MM.1S (cell line): ENCODE measurements around the gene HOXA11.

Experiments used
- DNase-seq: peaks from one replicate; pipeline ENCODE4 v3.0.0-alpha.2; 2015
- H2AFZ ChIP-seq: fragments of 300-600 bp; sonication (generic); 2 replicates; pipeline ENCODE4 v1.6.0; 2016; ENCODE audit warnings: antibody characterized with exemption, low read length
- H3F3A ChIP-seq: fragments of 300-600 bp; sonication (generic); 2 replicates; pipeline ENCODE4 v1.6.1; 2016; ENCODE audit warnings: mild to moderate bottlenecking, antibody characterized with exemption, low read length, moderate library complexity, mixed read lengths; ENCODE audit not compliant: insufficient read depth
- H3K27ac ChIP-seq: fragments of 300-600 bp; sonication (generic); 2 replicates; pipeline ENCODE4 v1.5.1; 2016; ENCODE audit warnings: mild to moderate bottlenecking, low read length
- H3K27me3 ChIP-seq: fragments of 300-600 bp; sonication (generic); replicated peaks from 2 replicates; pipeline ENCODE4 v1.6.0; 2016; ENCODE audit warnings: low read length; ENCODE audit not compliant: insufficient read depth
- H3K36me3 ChIP-seq: fragments of 300-600 bp; sonication (generic); replicated peaks from 2 replicates; pipeline ENCODE4 v1.6.1; 2016; ENCODE audit warnings: mild to moderate bottlenecking, low read length, mixed read lengths; ENCODE audit not compliant: insufficient read depth
- H3K4me1 ChIP-seq: fragments of 300-600 bp; sonication (generic); 2 replicates; pipeline ENCODE4 v1.6.1; 2016; ENCODE audit warnings: low read length, mixed read lengths
- H3K4me2 ChIP-seq: fragments of 300-600 bp; sonication (generic); 2 replicates; pipeline ENCODE4 v1.6.0; 2016; ENCODE audit warnings: low read depth, low read length
- H3K4me3 ChIP-seq: fragments of 300-600 bp; sonication (generic); 2 replicates; pipeline ENCODE4 v1.5.1; 2016; ENCODE audit warnings: low read length, mixed read lengths
- H3K79me2 ChIP-seq: fragments of 300-600 bp; sonication (generic); 2 replicates; pipeline ENCODE4 v1.6.1; 2016; ENCODE audit warnings: mixed run types, low read length, mixed read lengths
- H3K9ac ChIP-seq: fragments of 300-600 bp; sonication (generic); 2 replicates; pipeline ENCODE4 v1.6.1; 2016; ENCODE audit warnings: low read length, mixed read lengths
- H3K9me2 ChIP-seq: fragments of 300-600 bp; sonication (generic); replicated peaks from 2 replicates; pipeline ENCODE4 v1.6.1; 2016; ENCODE audit warnings: mild to moderate bottlenecking, low read length, mixed read lengths; ENCODE audit not compliant: insufficient read depth
- H3K9me3 ChIP-seq: fragments of 300-600 bp; sonication (generic); replicated peaks from 2 replicates; pipeline ENCODE4 v1.6.1; 2016; ENCODE audit warnings: mild to moderate bottlenecking, low read length, mixed read lengths; ENCODE audit not compliant: insufficient read depth
- H4K20me1 ChIP-seq: fragments of 300-600 bp; sonication (generic); 2 replicates; pipeline ENCODE4 v1.6.1; 2016; ENCODE audit warnings: mild to moderate bottlenecking, low read length, moderate library complexity, mixed read lengths; ENCODE audit not compliant: insufficient read depth
- CTCF ChIP-seq: fragments of 300-600 bp; sonication (generic); IDR thresholded peaks from 2 replicates; pipeline ENCODE4 v1.5.1; 2016; ENCODE audit warnings: antibody characterized with exemption, low read length, mixed read lengths
- EZH2 ChIP-seq: fragments of 300-600 bp; sonication (generic); optimal IDR thresholded peaks from 2 replicates; pipeline ENCODE3; 2017; ENCODE audit warnings: low read depth, mild to moderate bottlenecking, antibody characterized with exemption, low read length, mixed read lengths
- EZH2phosphoT487 ChIP-seq: fragments of 300-600 bp; sonication (generic); IDR thresholded peaks from 2 replicates; pipeline ENCODE4 v1.6.1; 2018; ENCODE audit warnings: antibody characterized with exemption, low read length

Gene HOXA11

DNA sequence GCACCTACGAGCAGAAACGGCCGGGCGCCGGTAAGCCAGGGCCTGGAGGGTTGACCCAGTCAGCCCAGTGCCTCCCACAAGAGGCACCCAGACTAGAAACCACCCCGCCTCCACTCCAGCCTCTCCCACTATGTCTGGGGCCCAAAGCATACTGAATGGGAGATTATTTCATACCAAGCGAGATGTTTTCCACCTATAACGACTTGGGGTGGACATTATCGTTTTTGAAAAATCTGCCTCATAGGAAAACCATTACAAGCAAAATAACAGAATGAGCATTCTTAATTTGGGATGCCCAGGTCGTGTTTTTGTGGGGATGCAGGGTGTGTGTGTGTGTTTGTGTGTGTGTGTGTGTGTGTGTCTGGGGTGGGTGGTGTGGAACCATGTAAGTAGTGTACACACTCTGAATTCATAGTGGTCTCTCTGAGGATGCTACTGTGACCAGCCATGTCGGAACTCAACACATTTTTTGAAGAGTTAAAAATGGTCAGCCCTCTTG is 39.1 kb downstream of the HOXA11 start:
- H2AFZ ChIP-seq, result no peak overlapping the region
- no peaks in the 10 kb centered on the region for H4K20me1 ChIP-seq
- no peak for DNase-seq
- H3K9me3 ChIP-seq, result no peaks in the 10 kb centered on the region
- no peak overlapping the region for H3K27ac ChIP-seq
- no peaks in the 10 kb centered on the region for H3K9me2 ChIP-seq
- no peak overlapping the region for H3K4me2 ChIP-seq
- no peaks in the 10 kb centered on the region for H3F3A ChIP-seq
- no peaks in the 10 kb centered on the region for H3K36me3 ChIP-seq
- H3K79me2 ChIP-seq, result no peaks in the 10 kb centered on the region
- TF ChIP-seq CTCF, result no peak
- TF ChIP-seq EZH2phosphoT487, result no peak
- TF ChIP-seq EZH2, result no peak
- H3K9ac ChIP-seq, result no peak overlapping the region
- no peaks in the 10 kb centered on the region for H3K4me1 ChIP-seq
- no peak overlapping the region for H3K4me3 ChIP-seq
- peaks cover 34% of the 10 kb centered on the region for H3K27me3 ChIP-seq

- Histone ChIP-seq H3K79me2 (no peaks in the 10 kb centered on the region), H3K4me3 (no peak overlapping the region), H3K4me1 (no peaks in the 10 kb centered on the region), H3K36me3 (no peaks in the 10 kb centered on the region), H4K20me1 (no peaks in the 10 kb centered on the region), H3K9me3 (no peaks in the 10 kb centered on the region), H3K27me3 (peaks cover 34% of the 10 kb centered on the region), H3K9me2 (no peaks in the 10 kb centered on the region), H3K9ac (no peak overlapping the region), H3F3A (no peaks in the 10 kb centered on the region), H3K27ac (no peak overlapping the region), H3K4me2 (no peak overlapping the region), H2AFZ (no peak overlapping the region)
- DNase-seq, result no peak
- no peak for TF ChIP-seq EZH2
- TF ChIP-seq EZH2phosphoT487, result no peak
- TF ChIP-seq CTCF, result no peak
These were observed 39.7 kb downstream of the HOXA11 start for GRCh38 chr7:27145165-27145913.

GRCh38 chr7:27144781-27145164 is 40.3 kb downstream of the HOXA11 start:
- no peaks in the 10 kb centered on the region for H3K36me3 ChIP-seq
- H3K27me3 ChIP-seq, result peaks cover 34% of the 10 kb centered on the region
- no peak overlapping the region for H2AFZ ChIP-seq
- H3K9me3 ChIP-seq, result no peaks in the 10 kb centered on the region
- no peak overlapping the region for H3K27ac ChIP-seq
- no peak overlapping the region for H3K9ac ChIP-seq
- no peak overlapping the region for H3K4me2 ChIP-seq
- TF ChIP-seq EZH2, result no peak
- TF ChIP-seq CTCF, result no peak
- no peak for TF ChIP-seq EZH2phosphoT487
- no peaks in the 10 kb centered on the region for H3K4me1 ChIP-seq
- H3K9me2 ChIP-seq, result no peaks in the 10 kb centered on the region
- H4K20me1 ChIP-seq, result no peaks in the 10 kb centered on the region
- H3F3A ChIP-seq, result no peaks in the 10 kb centered on the region
- no peaks in the 10 kb centered on the region for H3K79me2 ChIP-seq
- no peak for DNase-seq
- no peak overlapping the region for H3K4me3 ChIP-seq
